Parathyroid adenoma (tissue), 2 donors: Measurements from ENCODE around the gene TEX264.

ENCODE experiments used
- H2AFZ ChIP-seq: fragments of 300-600 bp; sonication (generic); one replicate; pipeline ENCODE4 v1.7.0; 2017; ENCODE audit warnings: antibody characterized with exemption, mild to moderate bottlenecking
- H3K27ac ChIP-seq: fragments of 300-600 bp; sonication (generic); one replicate; pipeline ENCODE4 v1.7.0; 2017
- H3K27me3 ChIP-seq: fragments of 300-600 bp; sonication (generic); one replicate; pipeline ENCODE4 v1.7.0; 2017; ENCODE audit warnings: low read length; ENCODE audit not compliant: control insufficient read depth, insufficient read depth
- H3K36me3 ChIP-seq: fragments of 300-600 bp; sonication (generic); one replicate; pipeline ENCODE4 v1.7.0; 2017; ENCODE audit warnings: low read length; ENCODE audit not compliant: control insufficient read depth, insufficient read depth
- H3K4me1 ChIP-seq: fragments of 300-600 bp; sonication (generic); one replicate; pipeline ENCODE4 v1.7.0; 2017; ENCODE audit warnings: control low read depth
- H3K4me2 ChIP-seq: fragments of 300-600 bp; sonication (generic); one replicate; pipeline ENCODE4 v1.7.0; 2017; ENCODE audit warnings: low read length
- H3K4me3 ChIP-seq: fragments of 300-600 bp; sonication (generic); one replicate; pipeline ENCODE4 v1.7.0; 2017; ENCODE audit warnings: low read depth, low read length
- H3K79me2 ChIP-seq: fragments of 300-600 bp; sonication (generic); one replicate; pipeline ENCODE4 v1.7.0; 2017; ENCODE audit warnings: control low read depth
- H3K9ac ChIP-seq: fragments of 300-600 bp; sonication (generic); one replicate; pipeline ENCODE4 v1.7.0; 2017; ENCODE audit warnings: mild to moderate bottlenecking
- H3K9me3 ChIP-seq: fragments of 300-600 bp; sonication (generic); one replicate; pipeline ENCODE4 v1.7.0; 2017; ENCODE audit warnings: low read length; ENCODE audit not compliant: control insufficient read depth
- TF ChIP-seq, protein P1 (sequence below): fragments of 300-600 bp; sonication (generic); IDR thresholded peaks from one replicate; pipeline ENCODE4 v1.7.0; 2017; ENCODE audit warnings: antibody characterized with exemption, mild to moderate bottlenecking
- donor health status: primary hyperparathyroidism.

TEX264 gene

DNA sequence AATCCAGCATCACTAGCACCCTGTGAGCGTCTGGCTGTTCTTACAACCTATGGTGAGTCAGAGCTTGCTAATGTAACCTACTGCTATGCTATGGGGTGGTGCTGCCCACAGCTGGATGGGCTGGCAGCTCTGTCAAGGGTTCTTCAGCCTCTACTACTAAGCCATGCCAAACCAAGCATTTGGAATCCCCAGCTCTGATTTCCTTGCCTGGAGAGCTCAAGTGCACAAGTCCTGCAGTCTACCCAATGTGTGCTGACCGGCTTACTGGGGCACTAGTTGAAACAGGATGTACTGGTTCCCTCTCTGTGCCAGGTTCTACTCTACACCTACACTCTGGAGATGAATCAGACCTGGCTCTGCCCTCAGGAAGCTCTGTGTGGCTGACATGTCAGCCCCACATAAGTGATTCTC is 4.2 kb downstream of the TEX264 start:
- no peak overlapping the region for H2AFZ ChIP-seq
- H3K79me2 ChIP-seq, result peaks cover 24% of the 10 kb centered on the region
- H3K9ac ChIP-seq, result no peak overlapping the region
- no peak overlapping the region for H3K4me2 ChIP-seq
- TF ChIP-seq, protein P1, sequence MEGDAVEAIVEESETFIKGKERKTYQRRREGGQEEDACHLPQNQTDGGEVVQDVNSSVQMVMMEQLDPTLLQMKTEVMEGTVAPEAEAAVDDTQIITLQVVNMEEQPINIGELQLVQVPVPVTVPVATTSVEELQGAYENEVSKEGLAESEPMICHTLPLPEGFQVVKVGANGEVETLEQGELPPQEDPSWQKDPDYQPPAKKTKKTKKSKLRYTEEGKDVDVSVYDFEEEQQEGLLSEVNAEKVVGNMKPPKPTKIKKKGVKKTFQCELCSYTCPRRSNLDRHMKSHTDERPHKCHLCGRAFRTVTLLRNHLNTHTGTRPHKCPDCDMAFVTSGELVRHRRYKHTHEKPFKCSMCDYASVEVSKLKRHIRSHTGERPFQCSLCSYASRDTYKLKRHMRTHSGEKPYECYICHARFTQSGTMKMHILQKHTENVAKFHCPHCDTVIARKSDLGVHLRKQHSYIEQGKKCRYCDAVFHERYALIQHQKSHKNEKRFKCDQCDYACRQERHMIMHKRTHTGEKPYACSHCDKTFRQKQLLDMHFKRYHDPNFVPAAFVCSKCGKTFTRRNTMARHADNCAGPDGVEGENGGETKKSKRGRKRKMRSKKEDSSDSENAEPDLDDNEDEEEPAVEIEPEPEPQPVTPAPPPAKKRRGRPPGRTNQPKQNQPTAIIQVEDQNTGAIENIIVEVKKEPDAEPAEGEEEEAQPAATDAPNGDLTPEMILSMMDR, result no peak
- H3K9me3 ChIP-seq, result no peaks in the 10 kb centered on the region
- no peaks in the 10 kb centered on the region for H3K27me3 ChIP-seq
- H3K27ac ChIP-seq, result no peak overlapping the region
- peaks cover 12% of the 10 kb centered on the region for H3K4me1 ChIP-seq
- no peaks in the 10 kb centered on the region for H3K36me3 ChIP-seq
- H3K4me3 ChIP-seq, result no peak overlapping the region

DNA sequence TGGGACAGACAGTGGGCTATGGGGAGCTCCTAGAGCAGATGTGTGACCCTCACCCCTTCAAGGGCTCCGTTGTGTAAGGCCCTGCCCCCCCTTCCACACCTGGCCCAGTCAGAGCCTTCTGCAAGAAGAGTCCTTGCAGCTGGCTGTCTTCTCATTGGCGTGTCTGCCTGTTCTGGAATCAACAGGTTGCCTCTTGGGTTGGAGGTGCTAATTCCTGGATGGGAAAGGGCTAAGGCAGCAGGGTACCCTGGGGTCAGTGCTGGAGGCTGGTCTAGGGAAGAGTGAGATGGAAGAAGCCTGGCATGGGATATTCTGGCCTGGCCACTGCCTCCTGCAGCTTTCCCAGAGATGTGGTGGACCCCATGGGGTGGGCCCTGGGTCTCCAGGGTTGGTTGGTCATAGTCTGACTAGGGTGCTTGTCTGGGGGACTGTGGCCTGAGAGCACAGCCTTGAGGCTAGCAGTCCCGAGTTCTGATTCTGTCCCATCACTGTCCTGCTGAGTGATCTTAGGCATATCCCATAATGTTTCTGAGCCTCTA is 5.1 kb downstream of the TEX264 start:
- TF ChIP-seq, protein P1, result no peak
- peaks cover 7% of the 10 kb centered on the region for H3K4me1 ChIP-seq

DNA sequence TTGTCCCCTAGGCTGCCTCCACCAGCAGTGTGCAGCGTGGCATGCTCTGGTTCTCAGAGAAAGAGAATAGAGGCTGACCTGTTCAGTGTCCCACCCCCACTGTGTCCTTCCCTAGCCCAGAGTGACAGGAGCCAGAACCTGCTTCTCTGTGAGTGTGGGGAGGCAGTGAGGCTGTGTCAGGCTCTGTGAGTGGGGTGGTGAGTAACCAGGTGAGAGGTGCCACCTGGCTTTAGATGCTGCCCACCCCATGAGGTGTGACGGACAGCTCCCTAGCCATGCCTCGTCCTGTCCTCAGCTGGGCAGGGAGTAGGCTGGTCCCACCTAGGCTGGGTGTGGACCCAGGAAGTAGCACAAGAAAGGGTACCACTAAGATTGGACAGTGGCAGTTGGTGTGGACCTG is 6.3 kb downstream of the TEX264 start:
- H3K9me3 ChIP-seq, result no peaks in the 10 kb centered on the region
- peaks cover 3% of the 10 kb centered on the region for H3K4me1 ChIP-seq
- no peak overlapping the region for H3K4me2 ChIP-seq
- no peaks in the 10 kb centered on the region for H3K36me3 ChIP-seq
- TF ChIP-seq, protein P1, result no peak
- H3K27me3 ChIP-seq, result no peaks in the 10 kb centered on the region
- no peak overlapping the region for H2AFZ ChIP-seq
- no peak overlapping the region for H3K4me3 ChIP-seq
- no peak overlapping the region for H3K27ac ChIP-seq
- H3K9ac ChIP-seq, result no peak overlapping the region
- H3K79me2 ChIP-seq, result peaks cover 26% of the 10 kb centered on the region

More for the DNA sequence above, 5.1 kb downstream of the TEX264 start:
- Histone ChIP-seq H3K9ac (no peak overlapping the region), H2AFZ (no peak overlapping the region), H3K27ac (no peak overlapping the region), H3K27me3 (no peaks in the 10 kb centered on the region), H3K36me3 (no peaks in the 10 kb centered on the region), H3K4me2 (no peak overlapping the region), H3K79me2 (peaks cover 24% of the 10 kb centered on the region), H3K9me3 (no peaks in the 10 kb centered on the region), H3K4me3 (no peak overlapping the region)

DNA sequence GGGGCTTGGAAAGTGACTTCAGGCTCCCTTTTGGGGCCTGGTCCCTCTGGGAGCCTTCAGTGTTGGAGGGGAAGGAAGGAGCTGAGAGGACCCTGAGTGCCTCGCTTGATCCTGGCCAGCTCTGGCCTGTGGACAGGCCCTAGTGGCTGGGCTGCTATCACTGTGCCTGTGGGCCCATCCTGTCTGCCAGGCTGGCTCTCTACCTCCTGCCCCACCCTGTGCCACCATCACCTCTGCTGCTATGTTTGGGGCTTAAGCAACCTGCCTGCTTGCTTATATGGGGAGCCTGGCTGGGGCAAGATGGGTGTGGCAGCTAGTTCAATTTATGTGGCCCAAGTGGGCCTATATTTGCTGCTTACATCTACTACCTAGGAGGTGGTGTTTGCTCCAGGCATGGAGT is 7.1 kb downstream of the TEX264 start:
- Histone ChIP-seq H3K36me3 (no peaks in the 10 kb centered on the region), H3K9me3 (no peaks in the 10 kb centered on the region), H3K27me3 (no peaks in the 10 kb centered on the region), H3K4me3 (no peak overlapping the region), H3K79me2 (peaks cover 31% of the 10 kb centered on the region), H3K4me1 (no peaks in the 10 kb centered on the region), H3K4me2 (no peak overlapping the region), H3K9ac (no peak overlapping the region), H2AFZ (no peak overlapping the region), H3K27ac (no peak overlapping the region)
- TF ChIP-seq, protein P1, result no peak

DNA sequence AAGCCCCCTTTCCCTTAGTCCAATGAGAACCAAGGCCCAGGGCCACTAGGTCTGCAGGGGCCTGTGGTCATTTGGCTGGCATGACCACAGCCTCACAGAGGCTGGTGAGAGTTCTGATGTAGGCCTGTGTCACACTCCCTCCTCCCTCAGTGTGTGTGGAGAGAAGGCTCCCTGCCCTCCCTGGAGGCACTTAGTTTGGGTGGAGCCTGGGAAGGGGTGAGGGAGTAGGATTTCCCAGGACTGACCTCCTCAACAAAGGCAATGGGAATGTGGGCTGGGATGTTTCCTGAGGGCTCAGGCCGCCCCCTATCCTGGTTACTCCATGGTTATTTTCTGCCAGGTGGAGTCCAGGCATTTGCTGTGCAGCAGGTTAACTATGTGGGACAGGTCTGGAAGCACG is 7.6 kb downstream of the TEX264 start:
- Histone ChIP-seq H3K9ac (no peak overlapping the region), H3K27me3 (no peaks in the 10 kb centered on the region), H3K9me3 (no peaks in the 10 kb centered on the region), H3K4me1 (no peaks in the 10 kb centered on the region), H3K4me2 (no peak overlapping the region), H2AFZ (no peak overlapping the region), H3K27ac (no peak overlapping the region), H3K4me3 (no peak overlapping the region), H3K36me3 (no peaks in the 10 kb centered on the region), H3K79me2 (peaks cover 32% of the 10 kb centered on the region)
- TF ChIP-seq, protein P1, result no peak
